GM13977 (cell line): Measurements from ENCODE around the gene COG2.

ENCODE experiments used
- DNase-seq: peaks from one replicate; pipeline ENCODE4 v3.0.0; 2012; ENCODE audit warnings: low spot score
- CTCF ChIP-seq: IDR thresholded peaks from 2 replicates; pipeline ENCODE4 v1.5.1; 2012; ENCODE audit warnings: mild to moderate bottlenecking, control low read depth; ENCODE audit not compliant: insufficient read depth; ENCODE audit errors: extremely low read depth, missing control alignments
- in situ Hi-C: fragments of 300-500 bp; cut with MboI; formaldehyde crosslinking; loops from one replicate; pipeline ENCODE4 v1.12.0; 2022; ENCODE audit warnings: low sequenced_read_pairs, low pct_unique_long_range_greater_than_20kb, mixed read lengths, inconsistent platforms; ENCODE audit not compliant: unreplicated experiment

The COG2 gene

GRCh38 chr1:230680300-230681025, 38.2 kb downstream of the COG2 start:
- no peak for DNase-seq
- no peak for TF ChIP-seq CTCF
- in situ Hi-C loops = no loop called here

GRCh38 chr1:230681599-230681998, 39.3 kb downstream of the COG2 start:
- no peak for DNase-seq
- in situ Hi-C loops = no loop called here
- TF ChIP-seq CTCF = no peak

- no peak for TF ChIP-seq CTCF
- DNase-seq = no peak
- in situ Hi-C loops = no loop called here
Measured at GRCh38 chr1:230682274-230682673, 40.0 kb downstream of the COG2 start.

- in situ Hi-C loops = no loop called here
- TF ChIP-seq CTCF = no peak
- DNase-seq = no peak
Measured at GRCh38 chr1:230682882-230683610, 40.8 kb downstream of the COG2 start.

- no peak for DNase-seq
- in situ Hi-C loops = no loop called here
- TF ChIP-seq CTCF = no peak
Measured at GRCh38 chr1:230684146-230684545, 41.9 kb downstream of the COG2 start.

- in situ Hi-C loops = no loop called here
- no peak for TF ChIP-seq CTCF
- DNase-seq = no peak
Measured at GRCh38 chr1:230684998-230685397, 42.7 kb downstream of the COG2 start.
